ENCODE data around the gene TPM4. TPM values are rescaled to one million over a fixed set of nuclear protein-coding genes. Genes with fewer than 3 reads are reported as not detected.
A peak's percentile ranks its signal among the peaks of the same experiment; 100 is the strongest.
"Not testable (repeated sequence)": the region's sequence is repeated elsewhere in the genome, so short reads cannot be mapped to it uniquely, and the experiment has no call there.

TPM4 gene
- total RNA-seq, 1 experiment from 2014 or later, result 1,045 TPM

GRCh38 chr19:16095071-16095571, 18.8 kb downstream of the TPM4 start:
- no peak for DNase-seq (ENCODE audit: low read depth)

- DNase-seq (ENCODE audit: low read depth), result no peak
Measured at GRCh38 chr19:16096280-16096855, 20.1 kb downstream of the TPM4 start.

- no peak for DNase-seq (ENCODE audit: low read depth)
Measured at GRCh38 chr19:16098416-16098768, 22.1 kb downstream of the TPM4 start.

GRCh38 chr19:16098821-16099220, 22.5 kb downstream of the TPM4 start:
- DNase-seq (ENCODE audit: low read depth), result no peak

- DNase-seq (ENCODE audit: low read depth), result not testable (repeated sequence)
Measured at GRCh38 chr19:16099314-16099965, 23.1 kb downstream of the TPM4 start.

- no peak for DNase-seq (ENCODE audit: low read depth)
Measured at GRCh38 chr19:16100524-16100923, 24.2 kb downstream of the TPM4 start.

- no peak for DNase-seq (ENCODE audit: low read depth)
Measured at GRCh38 chr19:16104722-16105121, 28.4 kb downstream of the TPM4 start.

GRCh38 chr19:16106121-16106520, 29.8 kb downstream of the TPM4 start:
- DNase-seq (ENCODE audit: low read depth), result peak; percentile 45

GRCh38 chr19:16111160-16111908, 35.0 kb downstream of the TPM4 start, which contains the start of gene RAB8A:
Gene RAB8A, plus strand, starts transcription at chr19:16111889. Its CDS starts 13 bp downstream, at chr19:16111902.
- DNase-seq (ENCODE audit: low read depth), result peak; percentile 98

GRCh38 chr19:16111909-16112752, 35.8 kb downstream of the TPM4 start:
- DNase-seq (ENCODE audit: low read depth), result no peak

GRCh38 chr19:16112778-16113177, 36.5 kb downstream of the TPM4 start:
- DNase-seq (ENCODE audit: low read depth), result no peak

GRCh38 chr19:16113727-16114126, 37.4 kb downstream of the TPM4 start:
- no peak for DNase-seq (ENCODE audit: low read depth)

- no peak for DNase-seq (ENCODE audit: low read depth)
Measured at GRCh38 chr19:16115301-16116039, 39.2 kb downstream of the TPM4 start.

- DNase-seq (ENCODE audit: low read depth), result no peak
Measured at GRCh38 chr19:16116067-16116466, 39.8 kb downstream of the TPM4 start.

GRCh38 chr19:16117594-16118033, 41.3 kb downstream of the TPM4 start:
- no peak for DNase-seq (ENCODE audit: low read depth)

- DNase-seq (ENCODE audit: low read depth), result no peak
Measured at GRCh38 chr19:16118489-16119033, 42.3 kb downstream of the TPM4 start.

GRCh38 chr19:16119075-16119857, 43.0 kb downstream of the TPM4 start:
- DNase-seq (ENCODE audit: low read depth), result not testable (repeated sequence)

- DNase-seq (ENCODE audit: low read depth), result no peak
Measured at GRCh38 chr19:16121141-16121540, 44.8 kb downstream of the TPM4 start.

- DNase-seq (ENCODE audit: low read depth), result no peak
Measured at GRCh38 chr19:16121967-16122366, 45.7 kb downstream of the TPM4 start.

- no peak for DNase-seq (ENCODE audit: low read depth)
Measured at GRCh38 chr19:16124953-16125352, 48.7 kb downstream of the TPM4 start.

All from RPMI7951 (cell line).